IPS-20b (cell line): ENCODE results near the gene PAIP1.
"Not testable (repeated sequence)": the region's sequence is repeated elsewhere in the genome, so short reads cannot be mapped to it uniquely, and the experiment has no call there.

Experiments
- H3K27ac ChIP-seq: one replicate; pipeline ENCODE4 v1.5.1; 2013; ENCODE audit warnings: low read length
- H3K27me3 ChIP-seq: 2 replicates; pipeline ENCODE4 v1.6.1; 2013; ENCODE audit warnings: mild to moderate bottlenecking, low read length, inconsistent platforms; ENCODE audit not compliant: insufficient read depth
- H3K36me3 ChIP-seq: 2 replicates; pipeline ENCODE4 v1.6.1; 2013; ENCODE audit warnings: low read depth, mild to moderate bottlenecking, inconsistent platforms, low read length, moderate library complexity; ENCODE audit not compliant: insufficient read depth
- H3K4me1 ChIP-seq: 2 replicates; pipeline ENCODE4 v1.6.1; 2013; ENCODE audit warnings: mild to moderate bottlenecking, control low read depth, inconsistent platforms, low read length, moderate library complexity; ENCODE audit not compliant: insufficient read depth
- H3K4me3 ChIP-seq: 2 replicates; pipeline ENCODE4 v1.5.1; 2013; ENCODE audit warnings: mild to moderate bottlenecking, low read length, inconsistent platforms
- H3K9ac ChIP-seq: 2 replicates; pipeline ENCODE4 v1.6.1; 2013; ENCODE audit warnings: low read depth, mild to moderate bottlenecking, inconsistent platforms, low read length, moderate library complexity
- H3K9me3 ChIP-seq: 2 replicates; pipeline ENCODE4 v1.6.1; 2013; ENCODE audit warnings: mild to moderate bottlenecking, low read depth, low read length, inconsistent platforms; ENCODE audit not compliant: insufficient read depth

The PAIP1 gene

DNA sequence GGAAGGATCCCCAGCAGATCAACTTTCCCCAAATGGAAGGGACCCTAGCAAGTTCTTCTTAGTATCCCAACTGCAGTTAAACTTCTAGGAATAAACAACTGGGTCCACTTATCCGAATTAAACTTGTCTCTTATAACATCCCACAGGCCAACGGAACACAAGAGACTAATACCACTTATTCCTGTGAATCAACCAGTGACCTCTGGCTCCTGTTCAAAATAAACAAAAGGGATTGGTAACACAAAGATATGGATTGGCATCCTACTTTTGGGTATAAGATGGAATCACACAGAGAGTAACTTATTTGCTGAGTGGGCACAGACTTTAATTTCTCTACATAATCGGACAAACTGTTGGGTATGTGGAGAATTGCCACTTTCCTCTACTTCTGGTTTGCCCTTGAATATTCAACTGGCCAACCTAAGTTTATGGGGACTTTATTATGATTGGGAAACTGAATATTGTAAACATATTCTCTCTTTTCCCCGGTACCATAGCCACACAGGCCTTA, 12.4 kb upstream of the PAIP1 start:
- Histone ChIP-seq H3K27me3 (no peaks in the 10 kb centered on the region), H3K9me3 (no peaks in the 10 kb centered on the region), H3K9ac (no peak overlapping the region), H3K27ac (no peak overlapping the region), H3K36me3 (no peaks in the 10 kb centered on the region), H3K4me3 (no peak overlapping the region), H3K4me1 (no peaks in the 10 kb centered on the region)

DNA sequence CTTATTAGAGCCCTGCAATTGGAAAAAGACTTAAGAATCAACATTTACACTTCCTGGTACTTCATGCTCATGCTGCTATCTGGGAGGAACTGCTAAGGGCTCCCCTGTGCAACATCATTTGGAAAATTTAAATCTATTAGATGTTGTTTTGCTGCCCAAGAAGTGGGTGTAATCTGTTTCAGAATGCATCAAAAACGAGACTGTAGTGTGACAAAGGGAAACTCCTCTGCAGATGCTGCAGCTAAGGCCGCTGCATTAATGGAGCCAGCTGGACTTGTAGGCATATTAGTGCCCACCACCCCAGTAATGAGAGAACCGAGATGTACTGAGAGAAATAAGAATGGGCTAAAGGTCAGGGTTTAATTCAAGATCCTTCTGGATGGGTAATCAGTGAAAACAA, 11.1 kb upstream of the PAIP1 start:
- Histone ChIP-seq H3K36me3 (no peaks in the 10 kb centered on the region), H3K27ac (no peak overlapping the region), H3K9ac (no peak overlapping the region), H3K27me3 (no peaks in the 10 kb centered on the region), H3K4me3 (no peak overlapping the region), H3K9me3 (no peaks in the 10 kb centered on the region), H3K4me1 (no peaks in the 10 kb centered on the region)

DNA sequence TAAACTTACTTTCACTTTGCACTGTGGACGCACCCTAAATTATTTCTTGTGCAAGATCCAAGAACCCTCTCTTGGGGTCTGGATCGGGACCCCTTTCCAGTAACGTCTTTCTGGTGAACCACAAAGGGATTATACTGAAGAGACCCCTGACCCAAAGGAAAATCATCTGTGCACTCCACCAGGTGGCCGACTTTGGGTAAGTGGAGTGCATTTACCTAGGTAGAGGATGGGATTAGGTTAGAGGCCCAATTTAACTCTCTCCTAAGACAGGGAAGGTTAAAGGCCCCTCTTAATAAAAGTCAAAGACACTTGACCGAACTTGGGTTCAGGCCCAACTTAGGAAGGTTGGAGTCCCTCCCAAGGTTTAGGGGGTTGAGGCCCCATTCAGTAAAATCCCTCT, 8.2 kb upstream of the PAIP1 start:
- no peak overlapping the region for H3K27ac ChIP-seq
- H3K9ac ChIP-seq: no peak overlapping the region
- no peaks in the 10 kb centered on the region for H3K36me3 ChIP-seq
- H3K4me3 ChIP-seq: no peak overlapping the region
- no peaks in the 10 kb centered on the region for H3K4me1 ChIP-seq
- no peaks in the 10 kb centered on the region for H3K9me3 ChIP-seq
- no peaks in the 10 kb centered on the region for H3K27me3 ChIP-seq

DNA sequence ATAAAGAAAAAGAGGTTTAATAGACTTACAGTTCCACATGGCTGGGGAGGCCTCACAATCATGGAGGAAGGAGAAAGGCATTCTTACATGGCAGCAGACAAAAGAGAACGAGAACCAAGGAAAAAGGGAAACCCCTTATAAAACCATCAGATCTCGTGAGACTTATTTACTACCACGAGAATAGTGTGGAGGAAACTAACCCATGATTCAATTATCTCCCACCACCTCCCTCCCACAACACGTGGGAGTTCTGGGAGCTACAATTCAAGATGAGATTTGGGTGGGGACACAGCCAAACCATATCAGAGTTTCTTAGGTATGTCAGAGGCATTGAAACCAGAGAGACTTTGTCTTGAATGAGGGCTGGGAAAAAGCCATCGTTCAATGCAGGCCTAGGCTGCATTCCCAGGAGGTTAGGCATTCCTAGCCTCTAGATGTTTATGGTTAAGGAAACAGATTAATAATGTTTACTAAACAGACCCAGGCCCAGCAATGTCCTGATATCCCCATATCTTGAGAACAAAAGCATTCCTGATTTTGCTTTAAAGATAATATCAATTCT, 7.5 kb upstream of the PAIP1 start:
- Histone ChIP-seq H3K9me3 (no peaks in the 10 kb centered on the region), H3K4me1 (no peaks in the 10 kb centered on the region), H3K27me3 (no peaks in the 10 kb centered on the region), H3K36me3 (no peaks in the 10 kb centered on the region), H3K9ac (no peak overlapping the region), H3K27ac (no peak overlapping the region), H3K4me3 (no peak overlapping the region)

DNA sequence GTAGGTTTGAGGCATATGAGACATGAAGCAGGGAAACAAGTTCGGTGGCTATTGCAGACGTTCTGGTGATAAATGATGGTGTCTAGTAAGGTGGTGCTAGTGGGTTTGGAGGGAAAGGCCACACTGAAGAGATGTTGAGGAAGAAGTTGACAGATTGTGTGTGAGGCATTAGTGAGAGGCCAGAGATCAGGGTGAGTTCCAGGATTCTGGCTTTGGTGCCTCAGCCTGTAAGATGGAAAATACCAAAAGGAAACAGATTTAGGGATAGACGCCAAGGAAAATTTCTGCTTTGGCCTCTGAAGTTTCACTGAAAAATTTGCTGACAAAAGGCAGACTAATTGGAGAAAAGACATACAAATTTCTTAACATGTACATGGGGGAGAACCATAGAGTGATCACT, 6.4 kb upstream of the PAIP1 start:
- Histone ChIP-seq H3K4me1 (no peaks in the 10 kb centered on the region), H3K27me3 (no peaks in the 10 kb centered on the region), H3K4me3 (no peak overlapping the region), H3K9ac (no peak overlapping the region), H3K9me3 (no peaks in the 10 kb centered on the region), H3K36me3 (no peaks in the 10 kb centered on the region), H3K27ac (no peak overlapping the region)

DNA sequence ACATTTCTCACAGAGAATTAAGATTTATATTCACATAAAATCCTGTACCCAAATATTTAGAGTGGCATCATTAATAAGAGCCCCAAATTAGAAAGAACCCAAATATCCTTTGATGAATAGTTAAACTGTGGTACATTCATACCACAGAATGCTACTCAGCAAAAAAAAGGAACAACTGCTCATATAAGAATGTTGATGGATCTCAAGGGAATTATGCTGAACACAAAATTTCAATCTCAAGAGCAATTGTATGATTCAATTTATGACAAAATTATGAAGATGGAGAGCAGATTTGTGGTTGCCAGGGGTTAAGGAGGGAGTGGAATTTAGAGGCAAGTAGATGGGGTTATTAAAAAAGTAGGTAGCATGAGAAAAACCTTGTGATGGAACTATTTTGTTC, 4.5 kb upstream of the PAIP1 start:
- Histone ChIP-seq H3K36me3 (no peaks in the 10 kb centered on the region), H3K4me3 (no peak overlapping the region), H3K9ac (no peak overlapping the region), H3K9me3 (no peaks in the 10 kb centered on the region), H3K4me1 (no peaks in the 10 kb centered on the region), H3K27me3 (no peaks in the 10 kb centered on the region), H3K27ac (no peak overlapping the region)

DNA sequence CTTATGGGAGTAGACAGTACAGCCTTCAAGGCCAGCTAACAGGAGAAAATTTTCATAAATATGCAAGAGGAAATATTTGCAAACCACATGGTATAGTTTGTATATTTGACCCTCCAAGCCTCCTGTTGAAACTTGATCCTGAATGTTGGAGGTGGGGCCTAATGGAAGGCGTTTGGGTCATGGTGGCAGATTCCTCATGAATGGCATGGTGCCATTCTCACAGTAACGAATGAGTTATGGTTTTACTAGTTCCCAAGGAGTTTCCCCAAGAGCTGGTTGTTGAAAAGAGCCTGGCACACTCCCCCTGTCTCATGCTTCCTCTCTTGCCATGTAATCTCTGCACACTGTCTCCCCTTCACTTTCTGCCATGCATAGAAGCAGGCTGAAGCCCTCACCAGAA, 3.3 kb upstream of the PAIP1 start:
- Histone ChIP-seq H3K9ac (no peak overlapping the region), H3K36me3 (peaks cover 9% of the 10 kb centered on the region; the same call in 1 of the 2 replicates), H3K27ac (no peak overlapping the region), H3K4me1 (peaks cover under 1% of the 10 kb centered on the region; the same call in 1 of the 2 replicates), H3K4me3 (no peak overlapping the region), H3K9me3 (no peaks in the 10 kb centered on the region), H3K27me3 (no peaks in the 10 kb centered on the region)

DNA sequence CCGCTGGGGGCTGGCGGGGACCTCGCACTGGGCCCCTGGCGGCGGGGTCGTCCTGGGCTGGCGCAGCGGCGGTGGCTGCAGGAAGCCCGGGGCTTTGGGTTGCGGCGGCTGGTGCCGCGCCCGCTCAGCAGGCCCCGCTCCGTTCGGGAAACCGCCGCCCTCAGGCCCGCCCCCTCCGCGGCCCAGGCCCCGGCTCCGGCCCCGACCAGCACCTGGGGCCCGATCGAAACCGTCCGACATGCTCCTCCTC, 345 bp downstream of the PAIP1 start:
- peak overlapping the region; percentile 87 for H3K27ac ChIP-seq
- not testable (repeated sequence) for H3K4me1 ChIP-seq, H3K9me3 ChIP-seq, H3K27me3 ChIP-seq
- peak overlapping the region; percentile 100; the same call in 1 of the 2 replicates for H3K4me3 ChIP-seq
- H3K9ac ChIP-seq: peak overlapping the region; percentile 100
- H3K36me3 ChIP-seq: peaks cover 45% of the 10 kb centered on the region

DNA sequence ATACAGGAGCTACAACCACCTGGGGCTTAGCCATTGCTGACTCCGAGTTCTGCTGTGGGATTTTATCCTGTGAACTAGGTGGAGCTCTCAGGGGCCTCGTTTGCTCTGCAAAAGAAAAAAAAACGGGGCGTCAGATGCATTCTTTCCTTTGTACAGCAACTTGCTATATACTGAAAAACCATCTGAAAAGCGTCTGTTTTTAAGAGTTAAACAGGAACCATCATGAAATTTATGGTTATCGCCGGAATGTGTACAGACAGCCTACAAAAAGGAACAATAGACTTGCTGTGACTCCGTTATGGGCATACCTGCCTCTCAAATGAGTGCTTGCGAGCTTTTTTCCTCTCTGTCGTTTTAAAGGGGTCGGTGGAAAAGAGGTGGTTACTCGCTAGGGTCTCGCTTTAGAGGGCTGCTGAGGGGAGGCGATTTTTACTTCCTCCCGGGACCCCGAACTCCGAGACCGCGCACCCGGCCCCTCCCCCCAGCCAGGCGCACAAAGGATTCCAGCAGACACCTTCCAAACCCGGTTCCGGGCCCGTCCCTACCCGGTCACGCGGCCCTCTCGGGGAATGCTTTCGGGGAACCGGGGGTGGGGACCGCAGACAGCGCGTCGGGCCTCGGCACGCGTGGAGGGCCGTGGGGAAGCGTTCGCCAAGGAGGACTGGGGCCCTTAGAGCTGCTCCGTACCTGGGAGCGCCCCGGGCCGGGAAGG, 826 bp downstream of the PAIP1 start:
- H3K27me3 ChIP-seq: no peaks in the 10 kb centered on the region
- H3K27ac ChIP-seq: peak overlapping the region; percentile 87
- H3K4me1 ChIP-seq: peaks cover 10% of the 10 kb centered on the region; the same call in 1 of the 2 replicates
- H3K36me3 ChIP-seq: peaks cover 50% of the 10 kb centered on the region
- peak overlapping the region; percentile 100 for H3K4me3 ChIP-seq
- H3K9me3 ChIP-seq: no peaks in the 10 kb centered on the region
- peak overlapping the region; percentile 100 for H3K9ac ChIP-seq

DNA sequence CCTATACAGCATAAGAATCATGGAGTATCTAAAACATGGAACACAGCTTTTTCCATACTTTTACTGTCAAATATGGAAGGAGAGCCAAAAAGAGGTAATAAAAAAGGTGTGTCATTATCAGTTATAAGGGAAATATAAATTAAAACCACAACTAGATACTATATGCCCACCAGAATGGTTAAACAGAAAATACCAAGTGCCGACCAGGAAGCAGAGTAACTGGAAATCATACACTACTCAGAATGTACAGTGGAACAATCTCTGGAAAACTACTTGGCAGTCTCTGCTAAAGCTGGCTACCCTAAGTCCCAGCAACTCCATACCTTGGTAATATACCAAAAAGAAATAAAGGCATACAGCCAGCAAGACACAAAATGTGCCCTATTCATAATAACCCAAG, 2.4 kb downstream of the PAIP1 start:
- Histone ChIP-seq H3K9me3 (no peaks in the 10 kb centered on the region), H3K9ac (peak overlapping the region; percentile 11; the same call in 1 of the 2 replicates), H3K4me1 (peaks cover 10% of the 10 kb centered on the region; the same call in 1 of the 2 replicates), H3K27me3 (no peaks in the 10 kb centered on the region), H3K36me3 (peaks cover 64% of the 10 kb centered on the region), H3K4me3 (peak overlapping the region; percentile 100), H3K27ac (no peak overlapping the region)

DNA sequence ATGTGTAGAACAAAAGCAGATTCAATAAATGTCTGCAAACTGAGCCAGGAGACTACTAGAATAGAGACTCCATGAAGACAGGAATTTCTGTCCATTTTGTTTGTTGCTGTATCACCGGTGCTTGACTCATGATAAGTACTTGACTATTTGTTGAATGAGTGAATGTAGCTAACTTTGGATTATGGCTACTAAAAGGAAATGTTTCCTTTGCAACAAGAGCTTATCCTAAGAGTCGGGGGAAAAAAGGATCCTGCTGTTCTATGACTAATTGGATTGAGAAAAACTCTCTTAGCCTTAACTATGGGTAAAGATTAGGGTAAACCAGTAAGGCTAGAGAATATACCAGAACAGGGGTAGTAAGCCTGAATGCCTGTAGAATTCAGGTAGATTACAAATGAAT, 3.5 kb downstream of the PAIP1 start:
- Histone ChIP-seq H3K4me1 (peaks cover 10% of the 10 kb centered on the region; the same call in 1 of the 2 replicates), H3K27ac (no peak overlapping the region), H3K27me3 (no peaks in the 10 kb centered on the region), H3K9ac (no peak overlapping the region), H3K9me3 (no peaks in the 10 kb centered on the region), H3K4me3 (peak overlapping the region; percentile 100; the same call in 1 of the 2 replicates), H3K36me3 (peaks cover 73% of the 10 kb centered on the region)

DNA sequence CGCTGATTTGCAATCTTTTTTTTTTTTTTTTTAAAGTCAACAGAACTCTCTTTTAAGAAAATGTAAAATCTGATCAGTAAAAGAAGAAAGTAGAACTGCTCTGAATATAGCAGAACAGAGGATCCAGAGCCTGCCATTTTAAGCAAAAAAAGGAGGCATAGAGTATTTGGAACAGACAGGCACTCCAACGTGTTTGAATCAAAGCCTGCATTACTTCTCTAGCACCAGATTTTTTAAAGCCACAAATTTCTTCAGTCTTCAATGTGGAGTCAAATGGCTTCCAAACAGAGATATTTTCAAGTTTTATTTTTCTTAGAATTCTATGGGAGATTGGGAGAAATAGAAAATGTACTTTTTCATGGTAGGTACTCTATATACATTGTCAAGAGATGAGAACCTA, 5.1 kb downstream of the PAIP1 start:
- Histone ChIP-seq H3K9ac (no peak overlapping the region), H3K9me3 (no peaks in the 10 kb centered on the region), H3K36me3 (peaks cover 90% of the 10 kb centered on the region), H3K4me3 (no peak overlapping the region), H3K27me3 (no peaks in the 10 kb centered on the region), H3K27ac (no peak overlapping the region), H3K4me1 (peaks cover 10% of the 10 kb centered on the region; the same call in 1 of the 2 replicates)
